Testis (tissue), 3 donors: Measurements from ENCODE around the gene SPATA13. TPM values are rescaled to one million over a fixed set of nuclear protein-coding genes. Genes with fewer than 3 reads are reported as not detected.
A peak's percentile ranks its signal among the peaks of the same experiment; 100 is the strongest.

ENCODE experiments used
- DNase-seq: peaks from one replicate; pipeline ENCODE4 v3.0.0-alpha.2; 2019
- H3K27ac ChIP-seq, 2 donors: fragments of 200-600 bp; sonication (generic); one replicate each; pipeline ENCODE4 v1.5.1; 2019
- H3K27me3 ChIP-seq: fragments of 200-600 bp; sonication (generic); one replicate; pipeline ENCODE4 v1.5.1; 2019
- H3K36me3 ChIP-seq: fragments of 200-600 bp; sonication (generic); one replicate; pipeline ENCODE4 v1.5.1; 2017; ENCODE audit warnings: low read depth; ENCODE audit errors: missing control alignments
- H3K4me1 ChIP-seq: fragments of 200-600 bp; sonication (generic); one replicate; pipeline ENCODE4 v1.5.1; 2019
- H3K4me3 ChIP-seq, 2 donors: fragments of 200-600 bp; sonication (generic); one replicate each; pipeline ENCODE4 v1.5.1; 2017 to 2019
- H3K9me3 ChIP-seq: fragments of 200-600 bp; sonication (generic); one replicate; pipeline ENCODE4 v1.5.1; 2017
- POLR2A ChIP-seq: fragments of 450-650 bp; IDR thresholded peaks from one replicate; pipeline ENCODE4 v1.6.1; 2017; ENCODE audit warnings: antibody characterized with exemption, mild to moderate bottlenecking, moderate library complexity
- WGBS, 2 donors: methylation state at CpG; one replicate each; pipeline ENCODE4 v1.1.5; 2018; 5-methylcytosine and 5-hydroxymethylcytosine counted together
- intact Hi-C: fragments of 100-400 bp; cut with DNase I; formaldehyde crosslinking; loops from one replicate; pipeline ENCODE4 v1.15.1; 2023; ENCODE audit warnings: low total_unique reads
- polyA plus RNA-seq: library from polyadenylated mRNA; stranded (reverse); fragments of 350-450 nt; fragmentation: Illumina TruSeq; extraction: RNeasy Lipid Tissue Mini Kit (QIAGEN cat#74804); gene quantifications from one replicate; pipeline ENCODE4 v1.2.3, GENCODE V29; 2014; ENCODE audit warnings: low read depth, low replicate concordance; ENCODE audit not compliant: insufficient read depth
- total RNA-seq, 2 donors: library from RNA; depleted of rRNA; stranded (reverse); fragments of >200 nt; gene quantifications; one replicate each; pipeline ENCODE4 v1.2.3, GENCODE V29; 2016
- TF ChIP-seq, protein P1 (sequence below), 3 experiments: fragments of 450-650 bp in 2 of 3; fragments of 200-600 bp in 1 of 3; sonication (generic) in 1 of 3; IDR thresholded peaks; one replicate each; pipeline ENCODE4 v1.5.1; 2016 to 2019; ENCODE audit warnings: antibody characterized with exemption in 3 of 3, mild to moderate bottlenecking in 2 of 3, moderate library complexity in 1 of 3

SPATA13 gene
- total and polyA plus RNA-seq, 3 donors from 2014 or later: 12.9 to 35.6 (median 30.6) TPM

DNA sequence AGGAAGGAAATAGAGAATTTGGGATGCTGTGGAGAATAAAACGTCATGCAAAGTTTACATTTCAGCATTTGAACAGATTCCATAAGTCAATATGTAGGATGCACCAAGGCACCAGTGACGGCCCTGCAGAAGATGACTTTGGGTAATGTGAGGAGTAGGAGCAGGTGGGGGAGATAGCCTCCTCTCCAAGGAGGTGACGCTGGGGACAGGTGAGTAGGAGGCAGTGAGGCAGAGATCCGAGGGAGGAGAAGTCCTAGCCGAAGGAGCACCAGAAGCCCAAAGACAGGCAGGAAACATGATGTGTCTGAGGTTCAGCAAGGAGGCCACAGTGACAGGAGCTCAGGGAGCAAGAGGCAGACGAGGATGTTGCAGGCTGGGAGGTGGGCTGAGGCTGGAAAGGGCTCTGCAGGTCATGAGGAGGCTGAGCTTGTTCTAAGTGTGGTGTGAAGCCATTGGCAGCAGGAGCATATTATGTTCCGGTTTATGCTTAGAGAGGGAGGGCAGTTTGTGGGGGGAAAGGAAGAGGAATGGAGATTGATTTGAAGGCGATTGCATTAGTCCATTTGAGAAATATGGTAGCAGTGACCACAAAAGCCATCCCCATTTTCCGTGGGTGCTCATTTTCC, 93.1 kb downstream of the SPATA13 start:
- TF ChIP-seq, protein P1, sequence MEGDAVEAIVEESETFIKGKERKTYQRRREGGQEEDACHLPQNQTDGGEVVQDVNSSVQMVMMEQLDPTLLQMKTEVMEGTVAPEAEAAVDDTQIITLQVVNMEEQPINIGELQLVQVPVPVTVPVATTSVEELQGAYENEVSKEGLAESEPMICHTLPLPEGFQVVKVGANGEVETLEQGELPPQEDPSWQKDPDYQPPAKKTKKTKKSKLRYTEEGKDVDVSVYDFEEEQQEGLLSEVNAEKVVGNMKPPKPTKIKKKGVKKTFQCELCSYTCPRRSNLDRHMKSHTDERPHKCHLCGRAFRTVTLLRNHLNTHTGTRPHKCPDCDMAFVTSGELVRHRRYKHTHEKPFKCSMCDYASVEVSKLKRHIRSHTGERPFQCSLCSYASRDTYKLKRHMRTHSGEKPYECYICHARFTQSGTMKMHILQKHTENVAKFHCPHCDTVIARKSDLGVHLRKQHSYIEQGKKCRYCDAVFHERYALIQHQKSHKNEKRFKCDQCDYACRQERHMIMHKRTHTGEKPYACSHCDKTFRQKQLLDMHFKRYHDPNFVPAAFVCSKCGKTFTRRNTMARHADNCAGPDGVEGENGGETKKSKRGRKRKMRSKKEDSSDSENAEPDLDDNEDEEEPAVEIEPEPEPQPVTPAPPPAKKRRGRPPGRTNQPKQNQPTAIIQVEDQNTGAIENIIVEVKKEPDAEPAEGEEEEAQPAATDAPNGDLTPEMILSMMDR (IDR thresholded peaks at IDR 0.05): no peak
- TF ChIP-seq POLR2A: no peak
- Histone ChIP-seq H3K4me1 (peaks cover 3% of the 10 kb centered on the region), H3K9me3 (no peaks in the 10 kb centered on the region), H3K36me3 (no peaks in the 10 kb centered on the region), H3K27ac (no peak overlapping the region), H3K27me3 (no peaks in the 10 kb centered on the region), H3K4me3 (no peak overlapping the region)
- intact Hi-C loops: no loop called here
- 83 to 87% methylated on average over 9 of the region's 9 CpGs for WGBS, 2 donors
- no peak for DNase-seq

DNA sequence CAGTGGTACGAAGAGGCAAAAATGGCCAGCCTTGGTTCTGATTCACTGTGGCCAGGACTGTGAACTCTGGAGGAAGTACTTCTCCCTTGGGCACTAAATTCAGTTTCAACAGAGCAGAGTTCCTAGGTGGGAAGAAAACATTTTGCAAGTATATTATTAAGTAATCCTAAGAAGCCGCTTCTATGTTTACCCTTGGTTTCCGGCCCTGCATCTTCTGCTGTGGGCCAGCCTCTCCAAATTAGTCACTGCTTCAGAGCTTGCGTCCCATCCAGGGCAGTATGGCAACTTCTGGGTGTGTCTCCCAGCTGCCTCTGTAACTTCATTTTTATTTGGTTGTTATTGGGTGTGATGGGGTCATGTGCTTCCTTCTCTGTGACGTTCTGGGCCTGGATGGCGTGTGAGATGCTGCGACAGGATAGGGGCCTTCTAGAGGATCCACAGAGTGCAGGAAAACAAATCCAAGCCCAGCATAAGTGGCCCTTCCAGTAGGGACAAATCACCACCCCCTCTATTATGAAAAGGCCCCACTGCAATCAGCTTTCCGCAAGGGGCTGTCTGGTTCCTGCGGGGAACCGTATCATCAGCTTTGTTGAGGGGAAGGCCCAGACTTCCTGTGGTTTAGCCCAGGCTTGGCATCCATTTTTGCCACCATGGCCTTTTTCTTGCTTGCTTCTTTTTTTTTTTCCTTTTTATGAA, 93.8 kb downstream of the SPATA13 start:
- no peak overlapping the region for H3K27ac ChIP-seq
- H3K9me3 ChIP-seq: no peaks in the 10 kb centered on the region
- 78 to 94% methylated on average over 10 of the region's 10 CpGs for WGBS, 2 donors
- no peak for DNase-seq
- H3K4me3 ChIP-seq: no peak overlapping the region
- H3K4me1 ChIP-seq: peaks cover 3% of the 10 kb centered on the region
- no peaks in the 10 kb centered on the region for H3K27me3 ChIP-seq
- TF ChIP-seq POLR2A: no peak
- TF ChIP-seq, protein P1 (IDR thresholded peaks at IDR 0.05): no peak
- intact Hi-C loops: no loop called here
- no peaks in the 10 kb centered on the region for H3K36me3 ChIP-seq

DNA sequence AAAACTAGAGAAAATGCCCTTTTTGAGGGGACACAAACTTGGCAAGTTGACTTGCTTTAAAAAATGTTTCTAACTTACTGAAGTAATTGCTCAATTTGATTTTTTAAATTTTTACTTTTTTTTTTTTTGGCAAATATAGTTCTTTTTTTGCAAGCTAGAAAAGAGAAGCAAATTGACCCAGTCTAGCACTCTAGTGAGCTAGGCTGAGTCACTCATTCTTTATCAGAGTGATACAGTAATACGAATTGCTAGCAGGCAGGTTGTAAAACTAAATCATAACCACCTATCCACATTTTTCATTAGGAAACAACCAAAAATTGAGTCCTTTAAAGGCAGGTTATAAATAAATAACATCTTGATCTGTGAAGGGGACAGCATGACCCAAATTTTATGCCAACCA, 97.0 kb downstream of the SPATA13 start:
- H3K36me3 ChIP-seq: no peaks in the 10 kb centered on the region
- WGBS, 2 donors: 82 to 87% methylated on average over 1 of the region's 1 CpG
- peaks cover 3% of the 10 kb centered on the region for H3K4me1 ChIP-seq
- H3K9me3 ChIP-seq: no peaks in the 10 kb centered on the region
- TF ChIP-seq, protein P1 (IDR thresholded peaks at IDR 0.05): no peak
- no peak for TF ChIP-seq POLR2A
- no peak overlapping the region for H3K4me3 ChIP-seq
- no peak overlapping the region for H3K27ac ChIP-seq
- no peaks in the 10 kb centered on the region for H3K27me3 ChIP-seq
- intact Hi-C loops: no loop called here
- no peak for DNase-seq

DNA sequence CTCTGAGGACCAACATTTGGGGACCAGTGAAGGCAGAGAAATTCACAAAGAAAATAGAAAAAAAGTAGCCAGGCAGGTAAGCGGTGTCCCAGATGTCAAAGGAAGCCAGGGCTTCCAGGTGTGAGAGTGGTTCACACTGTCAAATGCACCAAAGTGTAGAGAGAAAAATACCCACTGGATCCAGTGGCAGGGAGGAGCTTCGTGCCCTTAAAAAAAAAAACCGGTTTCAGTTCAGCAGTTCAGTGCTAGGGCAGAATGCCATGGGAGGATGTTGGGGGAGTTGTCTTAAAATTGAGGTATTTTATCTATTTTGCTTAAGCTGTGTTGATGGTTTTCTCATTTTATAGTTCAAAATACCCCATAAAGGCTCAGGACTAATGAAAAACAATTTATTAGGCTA, 101.0 kb downstream of the SPATA13 start:
- WGBS, 2 donors: 70 to 73% methylated on average over 3 of the region's 3 CpGs
- Histone ChIP-seq H3K27me3 (no peaks in the 10 kb centered on the region), H3K4me3 (no peak overlapping the region), H3K27ac (no peak overlapping the region), H3K36me3 (no peaks in the 10 kb centered on the region), H3K9me3 (no peaks in the 10 kb centered on the region), H3K4me1 (peaks cover 15% of the 10 kb centered on the region)
- intact Hi-C loops: no loop called here
- DNase-seq: peak; percentile 12
- no peak for TF ChIP-seq POLR2A
- TF ChIP-seq, protein P1 (IDR thresholded peaks at IDR 0.05): no peak
